AG04449 (cell line): Measurements from ENCODE around the gene IGDCC3.
A peak's percentile ranks its signal among the peaks of the same experiment; 100 is the strongest.

Source experiments
- CTCF ChIA-PET: fragments of 350-600 bp; formaldehyde crosslinking; extraction: SDS; loops from one replicate; lab custom pipeline; 2021; ENCODE audit warnings: antibody characterized with exemption; lab: Yijun Ruan, JAX
- POLR2A ChIA-PET: fragments of 400-600, 350-600 bp; formaldehyde crosslinking; extraction: SDS; loops from one replicate; lab custom pipeline; 2020; ENCODE audit warnings: antibody characterized with exemption, inconsistent platforms; lab: Yijun Ruan, JAX
- DNase-seq: peaks from one replicate; pipeline ENCODE4 v3.0.0-alpha.2; 2010; ENCODE audit warnings: low read depth, low spot score
- H3K4me3 ChIP-seq: 2 replicates; pipeline ENCODE4 v1.5.1; 2011; ENCODE audit warnings: low read depth, mild to moderate bottlenecking, control low read depth, low read length
- TF ChIP-seq, protein P1 (sequence below): IDR thresholded peaks from one replicate; pipeline ENCODE4 v1.5.1; 2011; ENCODE audit warnings: mild to moderate bottlenecking, moderate library complexity, low read length, control low read depth, inconsistent platforms; ENCODE audit not compliant: insufficient read depth; ENCODE audit errors: missing control alignments

IGDCC3 gene

GRCh38 chr15:65377105-65377975 lies 462 bp downstream of the IGDCC3 start:
- TF ChIP-seq, protein P1, sequence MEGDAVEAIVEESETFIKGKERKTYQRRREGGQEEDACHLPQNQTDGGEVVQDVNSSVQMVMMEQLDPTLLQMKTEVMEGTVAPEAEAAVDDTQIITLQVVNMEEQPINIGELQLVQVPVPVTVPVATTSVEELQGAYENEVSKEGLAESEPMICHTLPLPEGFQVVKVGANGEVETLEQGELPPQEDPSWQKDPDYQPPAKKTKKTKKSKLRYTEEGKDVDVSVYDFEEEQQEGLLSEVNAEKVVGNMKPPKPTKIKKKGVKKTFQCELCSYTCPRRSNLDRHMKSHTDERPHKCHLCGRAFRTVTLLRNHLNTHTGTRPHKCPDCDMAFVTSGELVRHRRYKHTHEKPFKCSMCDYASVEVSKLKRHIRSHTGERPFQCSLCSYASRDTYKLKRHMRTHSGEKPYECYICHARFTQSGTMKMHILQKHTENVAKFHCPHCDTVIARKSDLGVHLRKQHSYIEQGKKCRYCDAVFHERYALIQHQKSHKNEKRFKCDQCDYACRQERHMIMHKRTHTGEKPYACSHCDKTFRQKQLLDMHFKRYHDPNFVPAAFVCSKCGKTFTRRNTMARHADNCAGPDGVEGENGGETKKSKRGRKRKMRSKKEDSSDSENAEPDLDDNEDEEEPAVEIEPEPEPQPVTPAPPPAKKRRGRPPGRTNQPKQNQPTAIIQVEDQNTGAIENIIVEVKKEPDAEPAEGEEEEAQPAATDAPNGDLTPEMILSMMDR: no peak
- ChIA-PET POLR2A (interaction anchor here (0.8 to 1.0 kb wide), 2 partner anchors 57 to 73 kb away, joined by 4 to 5 read pairs; partner anchors contain the start of gene RNU5B-1), CTCF (interaction anchor here (0.7 to 23.4 kb wide), 4 partner anchors 9 to 58 kb away, joined by 3 to 652 read pairs (median 148); no protein-coding TSS in a partner anchor)
- no peak for DNase-seq
- peak overlapping the region; percentile 56 for H3K4me3 ChIP-seq

GRCh38 chr15:65376767-65377104 lies 1.1 kb downstream of the IGDCC3 start:
- H3K4me3 ChIP-seq: peak overlapping the region; percentile 56
- TF ChIP-seq, protein P1: no peak
- DNase-seq: no peak
- ChIA-PET POLR2A (interaction anchor here (0.8 to 1.0 kb wide), 2 partner anchors 56 to 72 kb away, joined by 4 to 5 read pairs; partner anchors contain the start of gene RNU5B-1), CTCF (interaction anchor here (0.7 to 23.4 kb wide), 4 partner anchors 10 to 187 kb away, joined by 3 to 652 read pairs (median 16); no protein-coding TSS in a partner anchor)

GRCh38 chr15:65375871-65376607 lies 1.8 kb downstream of the IGDCC3 start:
- no peak for DNase-seq
- H3K4me3 ChIP-seq: no peak overlapping the region; the same call in 1 of the 2 replicates
- TF ChIP-seq, protein P1: no peak
- ChIA-PET CTCF (interaction anchor here (0.9 to 23.4 kb wide), 3 partner anchors 11 to 187 kb away, joined by 3 to 652 read pairs (median 29); no protein-coding TSS in a partner anchor), POLR2A (interaction anchor here (1.0 kb wide), 1 partner anchor 71 kb away, joined by 5 read pairs; the partner anchor contains the start of gene RNU5B-1)

DNA sequence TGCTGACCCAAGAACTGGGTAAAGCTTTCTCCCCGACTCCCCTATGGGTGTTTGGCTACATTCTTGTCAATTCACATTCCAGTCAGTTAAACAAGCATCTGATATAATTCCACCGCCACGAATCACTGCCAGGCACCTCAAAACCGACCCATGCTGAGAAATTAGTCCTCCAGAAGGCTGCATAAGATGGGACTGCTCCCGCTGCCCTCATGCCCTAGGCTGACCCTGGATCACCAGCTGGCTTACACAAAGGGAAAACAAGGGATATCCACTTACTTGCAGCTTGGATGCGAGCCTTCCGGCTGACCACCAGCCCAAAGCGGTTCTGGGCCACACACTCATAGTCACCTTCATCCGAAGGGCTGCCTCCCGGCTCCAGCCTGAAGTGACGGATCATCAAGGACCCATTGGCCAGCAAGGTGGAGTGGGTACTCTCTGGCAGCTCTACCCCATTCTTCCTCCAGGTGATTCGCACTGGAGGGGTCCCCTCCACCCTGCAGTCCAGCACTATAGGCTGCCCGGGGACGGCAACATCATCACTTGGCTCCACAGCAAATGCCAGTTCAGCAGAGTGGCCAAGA lies 2.9 kb downstream of the IGDCC3 start:
- ChIA-PET CTCF (interaction anchor here (1.2 to 23.4 kb wide), 5 partner anchors 12 to 63 kb away, joined by 3 to 652 read pairs (median 10); no protein-coding TSS in a partner anchor), POLR2A (interaction anchor here (1.3 kb wide), 1 partner anchor 70 kb away, joined by 4 read pairs; the partner anchor contains the start of gene RNU5B-1)
- DNase-seq: peak; percentile 7
- no peak overlapping the region for H3K4me3 ChIP-seq
- TF ChIP-seq, protein P1: no peak

DNA sequence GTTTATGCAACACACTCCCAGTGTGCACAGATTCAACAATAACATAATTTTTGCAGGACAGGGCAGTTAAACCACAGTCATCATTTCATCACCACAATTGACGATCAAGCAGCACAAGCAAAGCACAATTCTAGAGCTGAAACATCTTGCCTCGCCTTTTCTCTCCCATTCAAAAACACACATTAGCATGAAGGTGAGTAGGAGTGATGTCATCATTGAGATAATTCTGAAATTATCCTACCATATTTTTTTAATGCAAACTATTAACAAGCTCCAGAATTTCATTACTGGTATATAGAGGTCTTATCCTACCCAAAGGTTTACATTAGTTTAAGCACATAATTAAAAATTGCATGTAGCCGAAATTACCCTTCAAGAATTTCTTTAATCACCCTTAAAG lies 3.5 kb downstream of the IGDCC3 start:
- no peak for DNase-seq
- ChIA-PET CTCF (interaction anchor here (1.1 to 23.4 kb wide), 6 partner anchors 9 to 63 kb away, joined by 3 to 652 read pairs (median 7); no protein-coding TSS in a partner anchor), POLR2A (interaction anchor here (1.3 kb wide), 1 partner anchor 70 kb away, joined by 4 read pairs; the partner anchor contains the start of gene RNU5B-1)
- TF ChIP-seq, protein P1: no peak
- H3K4me3 ChIP-seq: no peak overlapping the region
